BJ (cell line): ENCODE data around the gene EVC. TPM values are rescaled to one million over a fixed set of nuclear protein-coding genes. Genes with fewer than 3 reads are reported as not detected.

ENCODE experiments used
- CTCF ChIA-PET: fragments of 350-600 bp; formaldehyde crosslinking; extraction: SDS; loops from one replicate; lab custom pipeline; 2021; ENCODE audit warnings: antibody characterized with exemption, inconsistent platforms; lab: Yijun Ruan, JAX
- POLR2A ChIA-PET: fragments of 300-600 bp; sonication (Branson Sonifier 250); formaldehyde crosslinking; extraction: SDS; loops from one replicate; lab custom pipeline; 2021; ENCODE audit warnings: antibody characterized with exemption; lab: Charles Lee
- DNase-seq: peaks from one replicate; pipeline ENCODE4 v3.0.0-alpha.2; 2011; ENCODE audit warnings: low read depth
- H3K27me3 ChIP-seq: 2 replicates; pipeline ENCODE4 v1.6.0; 2011; ENCODE audit warnings: low read length; ENCODE audit not compliant: control insufficient read depth, insufficient read depth
- H3K36me3 ChIP-seq: 2 replicates; pipeline ENCODE4 v1.5.1; 2011; ENCODE audit warnings: low read length; ENCODE audit not compliant: control insufficient read depth, insufficient read depth
- H3K4me3 ChIP-seq: 2 replicates; pipeline ENCODE4 v1.5.1; 2011; ENCODE audit warnings: low read depth, mild to moderate bottlenecking, control low read depth, low read length
- CTCF ChIP-seq: IDR thresholded peaks from 2 replicates; pipeline ENCODE4 v1.5.1; 2011; ENCODE audit warnings: low read depth, mild to moderate bottlenecking, control low read depth, inconsistent platforms, low read length, moderate library complexity; ENCODE audit not compliant: insufficient read depth
- polyA plus RNA-seq: library from polyadenylated mRNA; depleted of rRNA; stranded (reverse); fragments of >200 nt; gene quantifications from 2 replicates; pipeline ENCODE4 v1.2.3, GENCODE V29; 2011

Gene EVC
- polyA plus RNA-seq, 1 experiment = 12.8 TPM

GRCh38 chr4:5751666-5752375 is 40.8 kb downstream of the EVC start:
- no peak for TF ChIP-seq CTCF
- peaks cover 33% of the 10 kb centered on the region for H3K36me3 ChIP-seq
- CTCF ChIA-PET = interaction anchor here (1.3 kb wide), 1 partner anchor 39 kb away, joined by 4 read pairs; no protein-coding TSS in a partner anchor
- no peaks in the 10 kb centered on the region for H3K27me3 ChIP-seq
- POLR2A ChIA-PET = no interaction called here
- DNase-seq = no peak
- H3K4me3 ChIP-seq = no peak overlapping the region

GRCh38 chr4:5752376-5753184 is 41.6 kb downstream of the EVC start:
- ChIA-PET POLR2A (no interaction called here), CTCF (interaction anchor here (1.3 kb wide), 1 partner anchor 38 kb away, joined by 4 read pairs; no protein-coding TSS in a partner anchor)
- Histone ChIP-seq H3K27me3 (no peaks in the 10 kb centered on the region), H3K36me3 (peaks cover 39% of the 10 kb centered on the region), H3K4me3 (no peak overlapping the region)
- DNase-seq = no peak
- TF ChIP-seq CTCF = no peak

GRCh38 chr4:5753366-5753765 is 42.4 kb downstream of the EVC start:
- Histone ChIP-seq H3K27me3 (no peaks in the 10 kb centered on the region), H3K4me3 (no peak overlapping the region), H3K36me3 (peaks cover 42% of the 10 kb centered on the region)
- ChIA-PET POLR2A (no interaction called here), CTCF (interaction anchor here (0.8 to 1.3 kb wide), 2 partner anchors 35 to 37 kb away, joined by 3 to 4 read pairs; no protein-coding TSS in a partner anchor)
- no peak for TF ChIP-seq CTCF
- no peak for DNase-seq

GRCh38 chr4:5753766-5754528 is 42.9 kb downstream of the EVC start:
- Histone ChIP-seq H3K36me3 (peaks cover 42% of the 10 kb centered on the region), H3K27me3 (no peaks in the 10 kb centered on the region), H3K4me3 (no peak overlapping the region)
- CTCF ChIA-PET = interaction anchor here (0.8 kb wide), 1 partner anchor 35 kb away, joined by 3 read pairs; no protein-coding TSS in a partner anchor
- POLR2A ChIA-PET = no interaction called here
- DNase-seq = peak; percentile 37
- TF ChIP-seq CTCF = no peak
